Fibroblast of lung (primary cell): Measurements from ENCODE around the gene PLAC8L1.

Source experiments
- CTCF ChIP-seq, 2 donors: IDR thresholded peaks in 1 of 2; conservative IDR thresholded peaks in 1 of 2; 1 replicate in 1 of 2; 2 replicates in 1 of 2; pipeline ENCODE4 v1.5.1; 2011 to 2012; ENCODE audit warnings: low read length in 2 of 2, control low read depth in 1 of 2, inconsistent platforms in 1 of 2, low read depth in 1 of 2, mild to moderate bottlenecking in 1 of 2
- EZH2 ChIP-seq: IDR thresholded peaks from 2 replicates; pipeline ENCODE4 v1.5.1; 2012; ENCODE audit warnings: low read length, control low read depth, mild to moderate bottlenecking; ENCODE audit errors: missing control alignments

- TF ChIP-seq CTCF (conservative IDR thresholded peaks at IDR 0.05 in 1 of 2, IDR thresholded peaks at IDR 0.05 in 1 of 2; ENCODE audit: low read depth in 1 of 2, low read length in 2 of 2) (no peak), EZH2 (no peak)
These were observed 32.0 kb downstream of the PLAC8L1 start for GRCh38 chr5:146073239-146073900.
